Activated naive CD8-positive, alpha-beta T cell treated with anti-CD3 and anti-CD28 coated beads for 36 hours (primary cell): ENCODE measurements around the gene TOX4. TPM values are rescaled to one million over a fixed set of nuclear protein-coding genes. Genes with fewer than 3 reads are reported as not detected.

ENCODE experiments used
- DNase-seq: peaks from one replicate; pipeline ENCODE4 v3.0.0; 2021
- H3K27ac Mint-ChIP-seq: one replicate; pipeline ENCODE4 v1.8.0; 2022; ENCODE audit warnings: mild to moderate bottlenecking, moderate library complexity, mixed read lengths
- H3K27me3 Mint-ChIP-seq: one replicate; pipeline ENCODE4 v1.8.0; 2022; ENCODE audit warnings: mild to moderate bottlenecking, mixed read lengths
- H3K36me3 Mint-ChIP-seq: one replicate; pipeline ENCODE4 v1.8.0; 2021; ENCODE audit warnings: mild to moderate bottlenecking, mixed read lengths
- H3K4me1 Mint-ChIP-seq: one replicate; pipeline ENCODE4 v1.8.0; 2021; ENCODE audit warnings: mixed read lengths
- H3K4me3 Mint-ChIP-seq: one replicate; pipeline ENCODE4 v1.8.0; 2022; ENCODE audit warnings: mild to moderate bottlenecking, moderate library complexity, mixed read lengths
- H3K9me3 Mint-ChIP-seq: one replicate; pipeline ENCODE4 v1.8.0; 2022; ENCODE audit warnings: mixed read lengths
- total RNA-seq, 2 experiments: library from RNA; stranded (reverse); gene quantifications; one replicate each; pipeline ENCODE4 v1.2.3, GENCODE V29; 2021

Gene TOX4
- total RNA-seq, 2 experiments from 2014 or later: 76.5 to 78.0 TPM

DNA sequence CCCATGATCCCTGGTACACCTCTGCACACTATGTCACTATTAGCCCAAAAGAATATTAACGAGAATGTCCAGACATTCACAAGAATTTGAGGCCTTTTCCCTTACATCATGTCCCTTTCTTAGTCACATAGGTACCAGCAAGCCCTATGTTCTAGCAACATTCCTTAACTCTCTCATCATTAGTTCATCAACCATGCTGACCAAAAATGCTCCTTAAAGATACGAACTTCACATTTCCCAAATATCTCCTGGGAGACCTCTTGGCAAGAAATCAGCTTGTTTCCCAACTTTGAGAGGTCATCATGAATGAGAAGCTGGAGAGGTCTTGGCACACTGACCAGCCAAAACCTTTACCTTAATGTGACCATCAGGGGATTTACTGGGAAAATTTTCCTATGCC, 44.5 kb downstream of the TOX4 start:
- DNase-seq: no peak
- H3K4me3 Mint-ChIP-seq: no peak overlapping the region
- peaks cover 11% of the 10 kb centered on the region for H3K4me1 Mint-ChIP-seq
- peaks cover 3% of the 10 kb centered on the region for H3K27me3 Mint-ChIP-seq
- no peaks in the 10 kb centered on the region for H3K9me3 Mint-ChIP-seq
- no peaks in the 10 kb centered on the region for H3K36me3 Mint-ChIP-seq
- H3K27ac Mint-ChIP-seq: no peak overlapping the region

DNA sequence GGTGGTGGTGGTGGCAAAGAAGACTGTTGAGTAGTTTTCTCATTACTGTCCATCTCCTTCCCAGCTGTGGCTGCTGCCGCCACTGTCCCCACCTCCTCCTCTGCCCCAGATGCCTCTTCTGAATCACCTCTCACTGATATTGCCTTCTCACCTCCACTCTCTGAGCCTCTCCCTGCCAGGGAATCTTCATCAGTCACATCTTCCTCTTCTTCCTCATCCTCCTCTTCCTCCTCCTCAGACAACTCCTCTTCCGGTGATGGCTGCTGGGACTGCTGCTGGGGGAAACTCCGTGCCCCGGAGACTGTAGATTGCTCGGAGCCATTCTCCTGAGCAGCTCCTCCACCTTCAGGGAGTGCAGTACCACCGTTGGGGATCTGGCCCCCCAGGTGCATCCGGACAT, 46.2 kb downstream of the TOX4 start:
- no peaks in the 10 kb centered on the region for H3K36me3 Mint-ChIP-seq
- H3K9me3 Mint-ChIP-seq: no peaks in the 10 kb centered on the region
- H3K27ac Mint-ChIP-seq: no peak overlapping the region
- H3K4me3 Mint-ChIP-seq: no peak overlapping the region
- no peak for DNase-seq
- peaks cover 20% of the 10 kb centered on the region for H3K4me1 Mint-ChIP-seq
- H3K27me3 Mint-ChIP-seq: peaks cover 2% of the 10 kb centered on the region

DNA sequence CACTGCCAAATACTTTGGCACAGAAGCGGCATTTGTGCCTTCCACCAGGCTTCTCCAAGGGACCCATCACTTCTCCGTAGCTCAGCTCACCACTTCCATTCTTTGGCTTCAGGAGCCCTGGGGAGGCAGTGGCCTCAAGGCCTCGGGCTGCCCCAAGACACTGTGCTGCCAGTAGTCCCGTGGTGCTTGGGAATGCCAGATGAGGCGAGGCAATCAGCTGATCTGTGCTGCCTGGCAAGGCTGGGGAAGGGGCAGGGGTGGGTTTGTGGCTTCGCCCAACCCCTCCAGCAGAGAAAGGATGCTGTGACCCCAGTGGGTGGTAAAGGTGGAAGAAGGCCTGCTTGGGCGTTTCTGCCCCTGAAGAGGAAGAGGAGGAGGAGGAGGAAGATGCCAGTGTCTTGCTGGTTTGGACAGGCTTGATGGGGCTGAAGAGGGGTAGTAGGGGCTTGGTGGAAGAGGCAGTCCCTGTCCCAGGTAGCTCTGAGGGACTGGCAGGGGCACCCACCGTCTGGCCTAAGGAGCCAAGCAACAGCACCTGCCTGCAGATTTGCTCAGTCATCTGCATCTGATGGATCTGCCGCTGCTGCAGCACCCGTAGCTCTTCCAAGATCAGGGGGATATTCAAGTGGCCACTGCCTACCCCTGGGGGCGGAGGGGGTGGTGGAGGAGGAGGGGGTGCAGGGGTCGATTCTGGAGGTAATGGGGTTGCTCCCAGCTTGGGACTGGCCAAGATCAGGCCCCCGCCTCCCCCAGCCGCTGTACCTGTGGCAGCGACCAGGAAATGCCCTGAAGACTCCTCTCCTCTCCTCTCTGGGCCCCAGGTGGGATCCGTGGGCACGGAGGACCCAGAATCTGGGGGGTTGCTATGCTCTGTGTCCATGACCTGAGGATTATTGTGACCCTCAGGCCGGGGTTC, 47.8 kb downstream of the TOX4 start:
- no peak overlapping the region for H3K27ac Mint-ChIP-seq
- no peaks in the 10 kb centered on the region for H3K36me3 Mint-ChIP-seq
- no peak for DNase-seq
- H3K4me1 Mint-ChIP-seq: peaks cover 22% of the 10 kb centered on the region
- H3K9me3 Mint-ChIP-seq: no peaks in the 10 kb centered on the region
- H3K4me3 Mint-ChIP-seq: peak overlapping the region; percentile 80
- H3K27me3 Mint-ChIP-seq: no peaks in the 10 kb centered on the region

DNA sequence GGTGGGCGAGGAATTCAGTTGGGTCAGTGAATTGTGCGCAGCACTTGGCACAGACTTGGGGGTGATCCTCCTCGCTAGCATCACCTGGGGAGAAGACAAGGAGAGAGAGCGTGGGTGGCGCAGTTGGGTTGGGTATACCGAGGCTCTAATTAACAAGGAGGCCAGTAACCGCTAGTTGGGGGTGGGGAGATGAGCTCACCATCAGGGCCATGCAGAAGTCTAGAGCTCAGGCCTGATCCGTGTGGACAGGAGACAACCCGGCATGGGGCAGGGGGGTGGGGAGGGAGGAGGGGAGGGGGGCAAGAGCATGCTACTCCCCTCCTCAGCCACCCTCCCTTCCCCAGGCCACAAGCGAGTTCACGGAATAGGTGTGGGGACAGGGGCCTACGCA, 48.6 kb downstream of the TOX4 start:
- no peak overlapping the region for H3K27ac Mint-ChIP-seq
- peak overlapping the region; percentile 81 for H3K4me3 Mint-ChIP-seq
- peaks cover 20% of the 10 kb centered on the region for H3K4me1 Mint-ChIP-seq
- no peaks in the 10 kb centered on the region for H3K27me3 Mint-ChIP-seq
- no peaks in the 10 kb centered on the region for H3K36me3 Mint-ChIP-seq
- no peak for DNase-seq
- no peaks in the 10 kb centered on the region for H3K9me3 Mint-ChIP-seq

DNA sequence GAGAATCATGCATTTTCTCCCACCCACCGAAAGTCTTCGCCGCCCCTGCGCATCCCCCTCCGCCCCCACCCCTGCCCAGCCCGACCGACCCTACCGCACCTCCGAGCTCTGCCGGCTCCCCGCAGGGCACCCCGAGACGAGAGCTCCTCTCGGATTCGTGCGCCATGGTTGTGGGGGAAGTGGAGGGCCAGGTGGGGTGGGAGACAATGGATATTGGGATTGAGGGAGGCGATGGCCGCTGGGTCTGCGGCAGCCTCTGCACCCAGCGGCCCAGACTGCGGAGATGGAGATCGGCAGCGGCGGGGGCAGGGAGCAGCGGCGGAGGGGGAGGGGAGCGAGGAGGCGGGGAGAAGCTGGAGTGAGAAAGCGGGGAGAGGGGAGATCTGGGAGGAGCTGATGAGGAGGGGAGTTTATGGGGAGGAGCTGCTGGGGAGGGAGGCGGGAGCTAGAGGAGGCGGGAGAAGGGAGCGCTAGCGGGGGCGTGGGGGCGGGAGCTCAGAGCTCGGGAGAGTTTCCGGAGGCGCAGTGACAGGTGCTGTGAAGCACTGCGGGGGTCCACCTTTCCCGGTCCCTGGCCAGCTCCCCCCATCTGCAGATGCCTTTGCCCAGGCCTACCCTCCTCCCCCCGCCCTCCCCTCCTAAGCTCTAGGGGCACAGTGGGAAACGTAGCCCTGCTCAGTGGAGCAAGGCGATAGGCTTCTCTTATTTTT, 49.1 kb downstream of the TOX4 start, which contains the start of gene SALL2:
Gene SALL2, minus strand, starts transcription at position 385 of the 710 bp plus-strand sequence. Its CDS starts 219 bp downstream, at position 166.
- peak; percentile 73 for DNase-seq
- peak within 1 kb of the TSS; percentile 81 for H3K4me3 Mint-ChIP-seq
- H3K36me3 Mint-ChIP-seq: no peaks in the 10 kb centered on the region
- H3K27me3 Mint-ChIP-seq: no peaks in the 10 kb centered on the region
- H3K4me1 Mint-ChIP-seq: peaks cover 15% of the 10 kb centered on the region
- no peak within 1 kb of the TSS for H3K27ac Mint-ChIP-seq
- no peaks in the 10 kb centered on the region for H3K9me3 Mint-ChIP-seq

DNA sequence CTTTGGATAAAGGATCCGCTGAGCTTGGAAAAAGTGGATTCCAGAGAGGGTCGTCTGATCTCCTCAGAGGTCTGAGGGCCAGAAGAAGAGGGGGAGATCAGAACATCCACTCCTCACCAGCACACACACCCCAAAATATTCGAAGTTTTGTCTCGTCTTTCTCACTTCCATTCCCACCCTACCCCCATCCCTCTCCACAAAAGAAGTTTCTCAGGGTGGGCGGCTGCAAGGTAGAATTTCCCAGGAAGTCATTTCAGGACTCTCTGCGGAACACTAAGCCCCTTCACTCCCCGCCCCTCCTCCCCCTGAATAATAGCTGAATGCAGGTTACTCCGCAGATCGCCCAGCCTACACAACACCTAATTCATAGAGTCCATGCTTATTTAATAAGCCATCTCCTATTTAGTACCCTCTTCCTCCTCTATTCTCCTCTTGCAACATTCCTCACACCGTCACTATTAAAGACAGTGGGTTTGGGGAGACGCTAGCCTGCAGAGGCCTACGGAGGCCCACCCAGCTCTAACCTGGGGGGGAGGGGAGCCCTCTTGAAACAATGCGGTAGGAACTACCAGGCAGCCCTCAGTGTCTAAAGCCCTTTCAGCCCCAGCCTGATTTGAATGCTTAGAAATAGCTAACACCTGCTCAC, 49.8 kb downstream of the TOX4 start:
- peaks cover 15% of the 10 kb centered on the region for H3K4me1 Mint-ChIP-seq
- no peak for DNase-seq
- H3K27me3 Mint-ChIP-seq: no peaks in the 10 kb centered on the region
- no peaks in the 10 kb centered on the region for H3K36me3 Mint-ChIP-seq
- peak overlapping the region; percentile 81 for H3K4me3 Mint-ChIP-seq
- H3K27ac Mint-ChIP-seq: no peak overlapping the region
- H3K9me3 Mint-ChIP-seq: no peaks in the 10 kb centered on the region

DNA sequence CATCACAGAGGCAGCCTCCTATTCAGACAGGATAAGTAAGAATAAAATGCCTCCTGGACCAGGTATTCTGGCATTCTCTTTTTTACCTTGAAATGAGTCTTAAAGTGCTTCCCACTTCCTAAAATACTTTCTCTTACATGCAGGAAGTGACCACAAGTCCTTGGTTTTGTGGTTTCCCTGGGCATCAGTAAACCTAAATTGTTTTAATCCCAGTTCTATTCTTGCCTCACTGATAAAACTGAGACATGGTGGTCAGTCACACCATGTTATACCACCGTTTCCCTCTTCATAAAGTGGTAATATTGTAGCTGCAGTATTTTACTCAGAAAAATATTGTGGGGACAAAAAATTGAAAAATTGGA, 50.3 kb downstream of the TOX4 start:
- no peaks in the 10 kb centered on the region for H3K27me3 Mint-ChIP-seq
- H3K4me1 Mint-ChIP-seq: peaks cover 15% of the 10 kb centered on the region
- no peak overlapping the region for H3K27ac Mint-ChIP-seq
- H3K4me3 Mint-ChIP-seq: peak overlapping the region; percentile 81
- no peaks in the 10 kb centered on the region for H3K36me3 Mint-ChIP-seq
- DNase-seq: no peak
- no peaks in the 10 kb centered on the region for H3K9me3 Mint-ChIP-seq

DNA sequence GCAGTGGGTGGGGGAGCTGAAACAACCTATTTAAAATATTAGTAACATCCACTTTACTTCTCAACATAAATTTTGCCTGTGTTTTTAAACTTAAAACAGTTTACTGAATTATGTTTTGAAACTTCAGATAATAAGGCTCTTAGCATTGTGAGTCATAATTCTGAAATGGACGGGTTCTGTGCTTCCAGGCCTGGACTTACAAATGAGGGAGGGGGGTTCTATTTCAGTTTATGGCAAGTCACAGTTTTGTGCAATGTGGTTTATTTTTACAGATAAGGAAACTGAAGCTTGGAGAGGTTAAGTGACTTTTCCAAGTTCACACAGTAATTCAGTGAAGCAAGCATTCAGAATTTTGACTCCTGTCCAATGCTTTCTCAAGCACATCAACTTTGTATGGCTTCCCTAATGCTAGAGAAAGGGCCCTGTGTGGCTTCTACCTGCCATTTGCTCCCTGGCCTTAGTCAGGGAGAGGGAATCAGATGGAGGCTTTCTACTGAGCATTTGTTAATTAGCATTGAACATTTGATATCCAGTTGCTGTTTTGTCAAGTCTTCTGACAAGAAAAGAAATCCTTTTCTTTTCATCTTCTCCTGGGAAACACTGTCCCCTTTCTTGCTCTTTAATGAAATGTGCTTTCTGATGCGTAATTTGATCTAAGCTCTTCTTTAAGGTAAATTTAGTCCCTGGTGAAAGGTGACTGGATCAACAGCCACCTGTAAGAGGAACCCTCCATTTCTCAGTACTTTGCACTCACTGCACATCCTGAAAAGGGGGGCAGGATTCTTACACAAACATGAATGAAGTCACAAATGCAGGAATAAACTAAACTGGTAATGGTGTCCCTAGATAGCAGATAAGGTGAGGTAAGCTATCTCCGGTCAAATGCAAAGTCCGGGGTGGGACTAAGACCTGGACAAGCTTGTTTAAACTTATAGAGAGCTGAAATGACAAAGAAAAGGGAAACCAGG, 51.7 kb downstream of the TOX4 start:
- Mint-ChIP-seq H3K9me3 (no peaks in the 10 kb centered on the region), H3K4me3 (no peak overlapping the region), H3K4me1 (peaks cover 15% of the 10 kb centered on the region), H3K27me3 (peaks cover 4% of the 10 kb centered on the region), H3K36me3 (no peaks in the 10 kb centered on the region), H3K27ac (no peak overlapping the region)
- DNase-seq: no peak

DNA sequence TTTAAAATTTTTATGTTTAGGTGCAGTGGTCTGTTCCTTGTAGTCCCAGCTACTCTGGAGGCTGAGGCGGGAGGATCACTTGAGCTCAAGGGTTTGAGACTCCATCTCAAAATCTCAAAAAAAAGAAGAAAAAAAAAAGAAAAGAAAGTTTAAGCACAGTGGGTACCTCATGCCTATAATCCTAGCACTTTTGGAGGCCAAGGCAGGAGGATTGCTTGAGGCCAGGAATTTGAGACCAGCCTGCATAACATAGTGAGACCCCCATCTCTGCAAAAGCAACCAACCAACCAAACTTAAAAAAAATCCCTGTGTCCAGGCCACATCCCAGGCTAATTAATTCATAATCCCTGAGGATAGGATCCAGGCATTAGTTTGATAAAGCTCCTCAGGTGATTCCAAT, 52.5 kb downstream of the TOX4 start:
- H3K9me3 Mint-ChIP-seq: no peaks in the 10 kb centered on the region
- no peak overlapping the region for H3K27ac Mint-ChIP-seq
- peaks cover 7% of the 10 kb centered on the region for H3K27me3 Mint-ChIP-seq
- H3K36me3 Mint-ChIP-seq: no peaks in the 10 kb centered on the region
- H3K4me3 Mint-ChIP-seq: no peak overlapping the region
- DNase-seq: no peak
- H3K4me1 Mint-ChIP-seq: peaks cover 15% of the 10 kb centered on the region

DNA sequence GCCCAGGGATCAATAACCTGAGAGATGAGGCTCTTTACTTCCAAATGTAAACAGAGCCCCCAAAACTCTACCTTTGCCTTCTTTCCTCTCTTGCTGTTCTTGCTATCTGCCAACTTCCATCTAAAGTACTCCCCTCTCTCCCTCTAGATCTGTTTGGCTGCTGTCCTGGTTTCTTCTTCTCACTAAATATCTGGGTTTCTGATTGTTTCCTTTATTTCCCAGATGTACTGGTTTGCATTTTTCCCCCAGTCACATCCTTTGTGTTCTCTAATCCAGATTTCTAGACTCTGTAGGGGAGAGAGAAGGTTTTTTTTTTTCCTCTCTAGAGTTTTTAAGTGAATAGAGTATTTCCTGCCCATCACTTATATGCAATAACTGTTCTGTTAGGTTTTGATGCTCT, 56.3 kb downstream of the TOX4 start:
- no peak for DNase-seq
- H3K36me3 Mint-ChIP-seq: no peaks in the 10 kb centered on the region
- H3K9me3 Mint-ChIP-seq: peaks cover 2% of the 10 kb centered on the region
- peaks cover 8% of the 10 kb centered on the region for H3K4me1 Mint-ChIP-seq
- H3K27ac Mint-ChIP-seq: no peak overlapping the region
- no peak overlapping the region for H3K4me3 Mint-ChIP-seq
- H3K27me3 Mint-ChIP-seq: peaks cover 41% of the 10 kb centered on the region

DNA sequence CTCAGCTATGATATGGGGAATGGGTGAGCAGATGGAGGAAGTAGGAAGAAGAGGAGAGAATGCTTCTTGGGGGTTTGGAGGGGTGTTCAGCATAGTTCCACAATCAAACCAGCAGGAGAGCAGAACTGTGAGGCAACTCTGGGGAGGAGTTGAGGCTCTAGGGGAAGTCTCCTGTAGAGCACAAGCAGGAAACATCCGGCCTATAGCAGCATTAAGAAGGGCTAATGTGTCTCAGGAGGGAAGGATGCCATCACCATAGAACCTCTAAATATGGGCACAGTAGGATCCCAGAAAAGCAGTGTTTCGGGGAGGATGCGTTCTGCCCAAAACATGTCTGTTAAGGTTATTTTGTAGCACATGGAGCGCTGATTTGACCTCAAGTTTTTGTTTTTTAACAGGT, 57.6 kb downstream of the TOX4 start:
- Mint-ChIP-seq H3K36me3 (no peaks in the 10 kb centered on the region), H3K4me3 (no peak overlapping the region), H3K27me3 (peaks cover 54% of the 10 kb centered on the region), H3K4me1 (peaks cover 6% of the 10 kb centered on the region), H3K27ac (no peak overlapping the region), H3K9me3 (peaks cover 2% of the 10 kb centered on the region)
- DNase-seq: no peak

DNA sequence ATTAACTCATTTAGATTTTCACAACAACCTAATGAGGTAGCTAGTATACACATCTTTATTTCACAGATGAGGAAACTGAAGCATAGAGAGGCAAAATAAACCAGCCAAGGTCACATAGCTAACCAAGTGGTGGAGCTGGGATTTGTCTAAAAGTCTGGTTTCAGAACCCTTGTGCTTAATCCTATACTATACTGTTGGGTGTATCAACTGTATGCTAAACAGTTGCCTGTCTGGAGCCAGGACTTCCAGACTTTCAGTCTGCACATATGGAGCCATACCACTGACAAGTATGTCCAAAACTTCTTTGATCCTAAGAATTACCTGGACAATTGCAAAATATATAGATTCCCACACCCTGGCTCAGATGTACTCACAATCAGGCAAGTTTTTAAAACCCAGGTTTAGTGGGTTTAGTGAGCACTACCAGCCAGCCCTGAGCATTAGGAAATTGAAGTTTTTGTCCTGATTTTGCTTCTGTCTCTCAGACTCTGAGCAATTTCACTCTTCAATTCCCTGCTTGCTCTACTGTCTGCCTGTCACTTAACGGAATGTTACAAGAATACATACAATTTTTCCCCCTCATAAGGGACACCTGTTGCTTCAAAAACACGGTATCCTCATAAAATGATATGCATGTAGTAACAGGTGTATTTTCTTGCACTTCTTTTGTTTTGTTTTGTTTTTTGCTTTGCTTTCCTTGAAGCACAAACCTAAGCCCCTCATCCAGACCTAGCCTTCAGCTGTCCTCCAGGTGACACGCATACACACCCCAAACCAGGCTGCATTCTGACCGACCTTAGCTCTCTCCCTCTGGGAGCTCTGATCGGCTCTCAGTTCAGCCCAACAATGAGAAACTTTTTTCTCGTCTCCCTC, 58.8 kb downstream of the TOX4 start:
- H3K4me3 Mint-ChIP-seq: no peak overlapping the region
- H3K27me3 Mint-ChIP-seq: peaks cover 59% of the 10 kb centered on the region
- H3K36me3 Mint-ChIP-seq: no peaks in the 10 kb centered on the region
- H3K9me3 Mint-ChIP-seq: peaks cover 2% of the 10 kb centered on the region
- no peak overlapping the region for H3K27ac Mint-ChIP-seq
- no peak for DNase-seq
- H3K4me1 Mint-ChIP-seq: peaks cover 6% of the 10 kb centered on the region

DNA sequence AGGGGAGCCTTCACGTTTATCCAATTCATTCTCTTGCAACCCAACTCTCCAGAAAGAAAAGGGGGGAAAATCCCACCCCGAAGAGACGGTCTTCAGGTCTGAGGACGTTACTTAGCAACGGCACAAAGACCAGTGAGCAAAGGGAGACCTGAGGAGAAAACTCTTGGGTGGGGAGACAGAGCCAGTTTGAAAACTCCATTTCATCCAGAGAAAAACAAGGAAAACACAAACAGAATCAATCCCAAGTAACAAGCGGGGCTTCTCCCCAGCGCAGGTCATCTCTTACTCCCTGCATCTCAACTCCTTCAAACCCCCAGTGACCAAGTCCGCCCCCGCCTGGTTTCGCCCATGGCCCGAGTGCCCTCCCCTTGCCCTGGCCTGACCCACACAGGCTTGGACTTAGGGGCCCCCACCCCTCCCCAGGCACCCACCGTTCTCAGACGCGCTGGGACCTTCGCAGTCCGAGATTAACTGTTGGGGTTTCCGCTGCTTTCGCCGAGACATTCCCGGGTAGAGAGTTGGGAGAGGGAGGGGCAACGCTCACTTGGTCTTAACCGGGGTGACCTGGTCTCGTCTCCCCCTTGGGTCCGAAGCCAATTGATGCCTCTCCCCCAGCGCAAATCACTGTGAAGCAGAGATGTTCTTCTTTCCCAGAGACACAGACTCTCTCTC, 59.6 kb downstream of the TOX4 start:
- no peaks in the 10 kb centered on the region for H3K36me3 Mint-ChIP-seq
- DNase-seq: no peak
- H3K9me3 Mint-ChIP-seq: peaks cover 2% of the 10 kb centered on the region
- H3K27ac Mint-ChIP-seq: no peak overlapping the region
- H3K4me3 Mint-ChIP-seq: peak overlapping the region; percentile 25
- peaks cover 6% of the 10 kb centered on the region for H3K4me1 Mint-ChIP-seq
- H3K27me3 Mint-ChIP-seq: peaks cover 66% of the 10 kb centered on the region
